Kidney (tissue), 14 donors: ENCODE measurements around the gene OBP2B. TPM values are rescaled to one million over a fixed set of nuclear protein-coding genes. Genes with fewer than 3 reads are reported as not detected.
A peak's percentile ranks its signal among the peaks of the same experiment; 100 is the strongest.

Source experiments
- DNase-seq, 5 donors: peaks; one replicate each; pipeline ENCODE4 v3.0.0-alpha.2; 2013 to 2020
- FAIRE-seq: peaks from 2 replicates; lab custom pipeline; 2012; peaks lifted over from hg19 to GRCh38; lab: Jason Lieb, UNC
- H3K27ac ChIP-seq, 2 donors: one replicate each; pipeline ENCODE4 v1.7.0; 2013; ENCODE audit warnings: low read depth in 2 of 2, low read length in 2 of 2, inconsistent platforms in 1 of 2
- H3K27me3 ChIP-seq: one replicate; pipeline ENCODE4 v1.7.1; 2013; ENCODE audit warnings: low read length, inconsistent platforms; ENCODE audit not compliant: control insufficient read depth, insufficient read depth
- H3K36me3 ChIP-seq, 3 donors: one replicate each; pipeline versions ENCODE4 v1.7.0 to v1.7.1; 2013; ENCODE audit warnings: low read length in 3 of 3, control low read depth in 1 of 3, inconsistent platforms in 1 of 3; ENCODE audit not compliant: insufficient read depth in 3 of 3, control insufficient read depth in 2 of 3
- H3K4me1 ChIP-seq, 3 donors: one replicate each; pipeline versions ENCODE4 v1.7.0 to v1.7.1; 2013; ENCODE audit warnings: low read length in 3 of 3, inconsistent platforms in 1 of 3, low read depth in 1 of 3; ENCODE audit not compliant: control insufficient read depth in 2 of 3, insufficient read depth in 2 of 3
- H3K4me3 ChIP-seq, 3 donors: one replicate each; pipeline versions ENCODE4 v1.7.0 to v1.8.1; 2013; ENCODE audit warnings: low read length in 3 of 3, control low read depth in 1 of 3, inconsistent platforms in 1 of 3
- H3K9ac ChIP-seq, 3 donors: one replicate each; pipeline versions ENCODE4 v1.7.0 to v1.7.1; 2013; ENCODE audit warnings: low read length in 3 of 3, control low read depth in 1 of 3, inconsistent platforms in 1 of 3
- H3K9me3 ChIP-seq, 3 donors: one replicate each; pipeline versions ENCODE4 v1.7.0 to v1.7.1; 2013; ENCODE audit warnings: low read length in 3 of 3, control low read depth in 1 of 3, inconsistent platforms in 1 of 3; ENCODE audit not compliant: control insufficient read depth in 2 of 3, insufficient read depth in 1 of 3
- CTCF ChIP-seq: IDR thresholded peaks from 3 replicates; pipeline ENCODE4 v1.5.1; 2012; ENCODE audit warnings: mild to moderate bottlenecking, moderate library complexity, borderline replicate concordance; ENCODE audit not compliant: insufficient read depth; ENCODE audit errors: extremely low read depth
- intact Hi-C: fragments of 100-400 bp; cut with DNase I; formaldehyde crosslinking; loops from one replicate; pipeline ENCODE4 v1.11.1; 2022
- polyA plus RNA-seq: library from polyadenylated mRNA; stranded (reverse); fragments of 350-450 nt; fragmentation: Illumina TruSeq; extraction: RNeasy Lipid Tissue Mini Kit (QIAGEN cat#74804); gene quantifications from one replicate; pipeline ENCODE4 v1.2.3, GENCODE V29; 2014; ENCODE audit warnings: low read depth, low replicate concordance; ENCODE audit not compliant: insufficient read depth
- total RNA-seq: library from RNA; stranded (reverse); fragmentation: NEBNext Ultra II Directional; extraction: Animal tissue kit (Norgen Biotek cat#: 25700); gene quantifications from one replicate; pipeline ENCODE4 v1.2.1, GENCODE V29; 2021
- donor health status: control.
- donor health status: control.
- donor health status: control.
- donor health status: control.
- donor health status: control.
- donor health status: DM: yes; HTN: yes; CAD: no.
- donor health status: Normal renal cell carcinoma (clear cell type).

The OBP2B gene
- total and polyA plus RNA-seq, 2 donors from 2014 or later: not detected

DNA sequence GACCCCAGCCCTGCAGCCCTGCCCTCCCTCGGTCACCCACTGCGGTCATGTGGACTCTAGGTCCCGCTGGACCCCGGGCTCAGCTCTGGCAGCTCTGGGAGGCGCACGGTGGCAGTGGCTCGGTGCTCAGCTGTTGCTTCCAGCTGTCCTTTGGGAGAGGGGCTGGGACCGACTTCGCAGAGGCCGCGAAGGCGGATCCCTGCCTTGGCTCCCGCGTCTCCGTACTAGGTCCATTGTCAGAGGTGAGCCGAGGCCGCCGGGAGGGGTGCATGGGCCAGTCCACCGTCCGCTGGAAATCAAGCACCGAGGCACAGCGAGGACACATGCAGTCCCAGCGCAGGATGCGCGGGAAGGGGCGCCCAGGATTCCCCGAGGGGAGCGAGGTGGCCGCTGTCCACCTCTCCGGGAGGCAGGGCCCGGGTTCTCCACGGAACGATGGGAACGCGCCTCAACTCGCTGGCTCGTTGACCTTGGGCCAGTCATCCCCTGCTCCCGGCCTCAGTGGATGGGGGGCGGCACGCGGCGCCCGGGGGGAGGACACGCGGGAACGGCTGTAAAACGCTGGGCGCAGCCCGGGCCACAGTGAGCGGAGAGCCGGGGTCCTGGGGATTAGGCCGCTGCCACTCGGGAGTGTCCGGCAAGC is 46.1 kb downstream of the OBP2B start:
- no peak overlapping the region for H3K27ac ChIP-seq
- peaks cover 0 to 6% (median 0%) of the 10 kb centered on the region in 3 donors for H3K4me1 ChIP-seq
- DNase-seq: peak in 3 of 5 donors; percentile 6 to 80 (median 62)
- H3K9me3 ChIP-seq: no peaks in the 10 kb centered on the region
- TF ChIP-seq CTCF: no peak
- H3K9ac ChIP-seq: peak overlapping the region in 2 of 3 donors; percentile 34 to 38
- H3K4me3 ChIP-seq: peak overlapping the region in 1 of 3 donors; percentile 58
- no peaks in the 10 kb centered on the region for H3K27me3 ChIP-seq
- intact Hi-C loops: no loop called here
- no peaks in the 10 kb centered on the region for H3K36me3 ChIP-seq
- no peak for FAIRE-seq

DNA sequence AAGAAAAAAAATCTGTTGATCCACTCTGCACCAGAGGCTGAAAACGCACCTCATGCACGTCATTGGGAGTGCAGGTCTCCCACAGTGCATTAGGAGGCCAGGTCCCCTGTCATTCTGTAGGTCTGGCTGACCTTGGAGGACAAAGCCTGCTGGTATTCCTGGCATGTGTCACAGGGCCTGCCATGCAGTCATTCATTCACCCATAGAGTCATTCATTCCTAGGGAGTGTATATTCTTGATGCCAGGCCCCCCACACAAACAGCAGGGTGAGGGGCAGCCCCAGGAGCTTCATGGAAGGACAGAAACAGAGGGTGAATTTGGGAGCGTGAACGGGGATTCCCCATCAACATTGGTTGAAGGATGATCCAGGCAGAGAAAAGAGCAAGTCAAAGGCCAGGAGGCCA is 47.5 kb downstream of the OBP2B start:
- FAIRE-seq: no peak
- H3K36me3 ChIP-seq: no peaks in the 10 kb centered on the region
- peaks cover 0 to 6% (median 0%) of the 10 kb centered on the region in 3 donors for H3K4me1 ChIP-seq
- no peaks in the 10 kb centered on the region for H3K9me3 ChIP-seq
- peak in 1 of 5 donors; percentile 31 for DNase-seq
- no peak overlapping the region for H3K4me3 ChIP-seq
- no peak overlapping the region for H3K9ac ChIP-seq
- no peak for TF ChIP-seq CTCF
- no peaks in the 10 kb centered on the region for H3K27me3 ChIP-seq
- intact Hi-C loops: no loop called here
- no peak overlapping the region for H3K27ac ChIP-seq

DNA sequence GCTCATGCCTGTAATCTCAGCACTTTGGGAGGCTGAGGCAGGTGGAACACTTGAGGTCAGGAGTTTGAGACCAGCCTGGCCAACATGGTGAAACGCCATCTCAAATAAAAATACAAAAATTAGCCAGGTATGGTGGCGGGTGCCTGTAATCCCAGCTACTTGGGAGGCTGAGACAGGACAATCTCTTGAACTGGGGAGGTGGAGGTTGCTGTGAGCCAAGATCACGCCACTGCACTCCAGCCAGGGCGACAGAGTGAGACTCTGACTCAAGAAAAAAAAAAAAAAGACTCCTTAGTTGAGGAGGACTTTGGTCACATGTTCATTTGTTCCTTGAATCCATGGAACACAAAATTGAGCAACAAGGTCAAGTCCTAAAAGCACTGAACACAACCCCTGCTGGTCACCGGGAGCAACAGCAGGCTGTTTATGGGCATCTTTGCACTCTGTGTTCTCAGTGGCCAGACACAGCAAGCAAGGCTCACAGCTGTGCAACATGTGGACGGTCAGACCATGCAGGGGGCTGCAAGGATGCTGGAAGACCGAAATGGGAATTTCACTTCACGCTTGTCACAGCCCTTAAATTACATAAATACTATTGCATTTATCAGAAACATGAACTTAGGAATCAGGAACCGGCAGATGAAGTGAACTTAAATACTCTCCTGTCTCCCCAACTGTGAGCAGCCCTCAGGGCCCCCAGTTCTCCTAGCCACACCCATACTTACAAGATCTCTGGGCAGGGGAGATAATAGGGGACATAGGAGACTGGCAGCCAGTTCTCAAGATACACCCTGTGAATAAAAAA is 48.1 kb downstream of the OBP2B start:
- no peaks in the 10 kb centered on the region for H3K9me3 ChIP-seq
- intact Hi-C loops: no loop called here
- peak; percentile 34 to 89 (median 55) for DNase-seq
- FAIRE-seq: no peak
- peaks cover 0 to 6% (median 0%) of the 10 kb centered on the region in 3 donors for H3K4me1 ChIP-seq
- no peak overlapping the region for H3K4me3 ChIP-seq
- H3K27me3 ChIP-seq: no peaks in the 10 kb centered on the region
- H3K9ac ChIP-seq: no peak overlapping the region
- no peaks in the 10 kb centered on the region for H3K36me3 ChIP-seq
- no peak overlapping the region for H3K27ac ChIP-seq
- TF ChIP-seq CTCF: peak; percentile 76
